Measurements from ENCODE around the gene SLC7A7. TPM values are rescaled to one million over a fixed set of nuclear protein-coding genes. Genes with fewer than 3 reads are reported as not detected.

The SLC7A7 gene
- total RNA-seq, 2 experiments from 2014 or later, result 0.45 TPM; not detected in 1

GRCh38 chr14:22824711-22825359 is 9.6 kb upstream of the SLC7A7 start:
- Mint-ChIP-seq H3K4me1 (ENCODE audit: low read depth) (peaks cover 31% of the 10 kb centered on the region), H3K36me3 (ENCODE audit: low read depth) (peaks cover 3% of the 10 kb centered on the region), H3K9me3 (no peaks in the 10 kb centered on the region), H3K27me3 (peaks cover 11% of the 10 kb centered on the region), H3K4me3 (no peak overlapping the region), H3K27ac (no peak overlapping the region)
- ATAC-seq, result peak; percentile 12
- CTCF ChIA-PET, result interaction anchor here (0.8 to 22.4 kb wide), 7 partner anchors 12 to 269 kb away, joined by 3 to 469 read pairs (median 5); partner anchors contain the start of genes LRP10 and MMP14
- DNase-seq, result peak; percentile 44
- POLR2A ChIA-PET, result interaction anchor here (0.7 to 2.6 kb wide), 3 partner anchors 11 to 62 kb away, joined by 3 to 7 read pairs (median 3); partner anchors contain the start of genes LRP10 and MMP14
- intact Hi-C loops (cut with micrococcal nuclease), result loop anchor here (10.0 kb wide), 1 partner anchor 250 kb away; no protein-coding TSS in a partner anchor
- no peak for TF ChIP-seq CTCF (IDR thresholded peaks at IDR 0.05)

GRCh38 chr14:22822571-22823098 is 7.4 kb upstream of the SLC7A7 start:
- peak; percentile 78 for DNase-seq

GRCh38 chr14:22822016-22822570 is 6.9 kb upstream of the SLC7A7 start:
- H3K4me3 Mint-ChIP-seq, result peak overlapping the region; percentile 59
- CTCF ChIA-PET, result interaction anchor here (0.7 to 22.4 kb wide), 31 partner anchors 8 to 908 kb away, joined by 3 to 469 read pairs (median 5); partner anchors contain the start of genes LRP10, MMP14, OXA1L and REM2
- intact Hi-C loops (cut with micrococcal nuclease), result loop anchor here (10.0 kb wide), 1 partner anchor 247 kb away; no protein-coding TSS in a partner anchor
- ATAC-seq (no peak), DNase-seq (no peak)
- no peak overlapping the region for H3K27ac Mint-ChIP-seq
- H3K27me3 Mint-ChIP-seq, result peaks cover 13% of the 10 kb centered on the region
- no peaks in the 10 kb centered on the region for H3K36me3 Mint-ChIP-seq (ENCODE audit: low read depth)
- POLR2A ChIA-PET, result interaction anchor here (0.6 to 1.9 kb wide), 7 partner anchors 8 to 261 kb away, joined by 3 to 7 read pairs (median 4); partner anchors contain the start of genes DAD1 and OXA1L
- H3K4me1 Mint-ChIP-seq (ENCODE audit: low read depth), result peaks cover 27% of the 10 kb centered on the region
- no peak for TF ChIP-seq CTCF (IDR thresholded peaks at IDR 0.05)
- H3K9me3 Mint-ChIP-seq, result no peaks in the 10 kb centered on the region

More at GRCh38 chr14:22822571-22823098, 7.4 kb upstream of the SLC7A7 start:
- TF ChIP-seq CTCF (IDR thresholded peaks at IDR 0.05), result peak; percentile 95
- ChIA-PET CTCF (interaction anchor here (0.7 to 22.4 kb wide), 35 partner anchors 8 to 909 kb away, joined by 3 to 469 read pairs (median 5); partner anchors contain the start of genes LRP10, MMP14, OXA1L and REM2), POLR2A (interaction anchor here (0.6 to 2.6 kb wide), 5 partner anchors 13 to 234 kb away, joined by 3 to 7 read pairs (median 4); partner anchors contain the start of genes DAD1, MMP14 and OXA1L)
- H3K4me3 Mint-ChIP-seq, result peak overlapping the region; percentile 59
- no peak overlapping the region for H3K27ac Mint-ChIP-seq
- H3K36me3 Mint-ChIP-seq (ENCODE audit: low read depth), result no peaks in the 10 kb centered on the region
- peak; percentile 83 for ATAC-seq
- H3K27me3 Mint-ChIP-seq, result peaks cover 13% of the 10 kb centered on the region
- peaks cover 27% of the 10 kb centered on the region for H3K4me1 Mint-ChIP-seq (ENCODE audit: low read depth)
- intact Hi-C loops (cut with micrococcal nuclease), result loop anchor here (1.0 to 10.0 kb wide), 2 partner anchors 31 to 248 kb away; no protein-coding TSS in a partner anchor
- no peaks in the 10 kb centered on the region for H3K9me3 Mint-ChIP-seq

GRCh38 chr14:22821193-22822015 is 6.2 kb upstream of the SLC7A7 start:
- POLR2A ChIA-PET, result interaction anchor here (0.8 to 1.9 kb wide), 7 partner anchors 9 to 260 kb away, joined by 3 to 7 read pairs (median 4); partner anchors contain the start of genes DAD1 and OXA1L
- H3K9me3 Mint-ChIP-seq, result no peaks in the 10 kb centered on the region
- DNase-seq (no peak), ATAC-seq (no peak)
- H3K4me3 Mint-ChIP-seq, result no peak overlapping the region
- H3K27ac Mint-ChIP-seq, result no peak overlapping the region
- H3K36me3 Mint-ChIP-seq (ENCODE audit: low read depth), result no peaks in the 10 kb centered on the region
- H3K4me1 Mint-ChIP-seq (ENCODE audit: low read depth), result peaks cover 27% of the 10 kb centered on the region
- CTCF ChIA-PET, result interaction anchor here (0.7 to 22.4 kb wide), 4 partner anchors 36 to 251 kb away, joined by 3 to 469 read pairs (median 7); no protein-coding TSS in a partner anchor
- intact Hi-C loops (cut with micrococcal nuclease), result loop anchor here (10.0 kb wide), 1 partner anchor 247 kb away; no protein-coding TSS in a partner anchor
- H3K27me3 Mint-ChIP-seq, result peaks cover 13% of the 10 kb centered on the region
- no peak for TF ChIP-seq CTCF (IDR thresholded peaks at IDR 0.05)

Data from activated CD8-positive, alpha-beta T cell treated with anti-CD3 and anti-CD28 coated beads for 36 hours (primary cell).